T1000 (cell line): ENCODE results near the gene RASA3.
"Not testable (repeated sequence)": the region's sequence is repeated elsewhere in the genome, so short reads cannot be mapped to it uniquely, and the experiment has no call there.

Source experiments
- DNase-seq: peaks from one replicate; lab custom pipeline; 2025; ENCODE audit warnings: mixed read lengths; lab: John Stamatoyannopoulos, UW

RASA3 gene

GRCh38 chr13:114100446-114101357 lies 31.7 kb downstream of the RASA3 start:
- no peak for DNase-seq

GRCh38 chr13:114099918-114100445 lies 32.4 kb downstream of the RASA3 start:
- no peak for DNase-seq

GRCh38 chr13:114099191-114099590 lies 33.2 kb downstream of the RASA3 start:
- DNase-seq, result peak; percentile 61

- DNase-seq, result not testable (repeated sequence)
Observed at GRCh38 chr13:114098689-114099056, 33.8 kb downstream of the RASA3 start.

DNA sequence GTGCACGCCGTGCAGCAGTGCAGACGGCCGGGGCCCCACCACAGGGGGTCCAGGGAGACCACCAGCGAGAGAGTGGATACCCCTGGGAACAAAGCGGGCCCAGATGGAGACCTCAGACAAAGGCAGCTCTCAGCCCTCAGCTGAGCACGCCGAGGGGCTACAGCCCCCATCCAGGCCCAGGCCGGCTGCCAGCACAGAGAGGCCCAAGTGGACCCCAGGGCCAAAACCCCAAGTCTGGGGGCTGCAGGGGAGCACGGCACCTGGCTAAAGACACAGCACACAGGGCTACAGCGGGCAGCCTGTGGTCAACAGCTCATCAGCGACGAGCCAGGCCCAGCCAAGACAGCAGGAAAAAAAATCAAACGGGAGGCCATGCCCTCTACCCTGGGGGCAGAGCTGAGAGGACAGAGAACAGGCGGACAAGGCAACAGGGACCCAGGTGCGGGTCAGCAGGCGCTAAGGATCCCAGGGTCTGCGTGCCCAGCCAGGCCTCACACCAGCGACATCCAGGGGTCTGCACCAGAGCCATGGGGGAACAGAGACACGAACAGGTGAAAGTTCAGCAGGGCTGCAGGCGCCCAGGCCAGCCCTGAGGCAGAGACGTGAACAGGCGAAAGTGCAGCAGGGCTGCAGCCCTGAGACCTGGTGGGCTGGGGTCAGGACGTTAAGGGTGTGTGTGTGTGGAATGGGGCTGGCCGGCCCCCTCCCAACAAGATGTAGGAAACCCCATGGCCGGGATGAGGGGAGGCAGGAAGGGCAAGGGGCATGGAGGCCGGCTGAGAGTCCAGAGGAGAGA lies 34.3 kb downstream of the RASA3 start:
- DNase-seq, result no peak

- DNase-seq, result no peak
Observed at GRCh38 chr13:114097212-114097892, 35.1 kb downstream of the RASA3 start.

DNA sequence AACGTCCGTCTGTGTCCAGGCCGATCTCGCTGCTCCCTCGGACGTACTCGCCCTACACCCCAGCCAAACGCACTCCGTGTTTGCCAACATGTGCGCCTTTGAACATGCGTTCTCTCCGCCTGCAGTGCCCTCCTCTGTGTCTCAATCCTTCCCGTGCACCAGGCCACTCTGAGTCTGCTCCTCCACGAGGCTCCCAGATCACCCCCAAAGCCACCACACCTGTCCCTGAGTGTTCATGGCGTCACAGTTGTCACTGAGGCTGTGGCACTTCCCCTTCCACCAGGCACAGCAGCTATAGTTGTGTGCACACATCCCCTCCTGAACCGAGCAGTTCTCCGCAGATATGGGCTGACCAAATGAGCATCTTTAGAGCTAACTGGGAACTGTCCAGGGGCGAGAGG lies 35.6 kb downstream of the RASA3 start:
- no peak for DNase-seq

- DNase-seq, result no peak
Observed at GRCh38 chr13:114096031-114096485, 36.4 kb downstream of the RASA3 start.

DNA sequence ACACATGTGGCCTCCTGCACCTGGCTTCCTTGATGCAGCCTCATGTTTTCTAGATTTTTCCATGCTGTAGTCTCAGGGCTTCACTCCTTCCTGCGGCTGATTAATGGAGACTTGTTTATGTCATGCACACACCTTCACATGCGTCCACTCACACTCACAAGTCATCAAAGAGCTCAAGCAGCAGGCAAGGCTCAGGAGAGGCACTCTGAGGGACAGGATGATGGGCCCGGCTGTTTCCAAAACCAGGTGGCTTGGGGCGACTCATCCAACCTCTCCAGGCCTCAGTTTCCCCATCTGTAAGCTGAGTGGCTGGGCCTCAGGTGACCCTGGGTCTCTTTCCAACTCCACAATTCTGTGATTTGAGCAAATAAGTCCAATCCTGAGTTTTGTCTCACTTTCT lies 36.9 kb downstream of the RASA3 start:
- no peak for DNase-seq

- no peak for DNase-seq
Observed at GRCh38 chr13:114093118-114093517, 39.3 kb downstream of the RASA3 start.

GRCh38 chr13:114092468-114092867 lies 40.0 kb downstream of the RASA3 start:
- DNase-seq, result no peak

DNA sequence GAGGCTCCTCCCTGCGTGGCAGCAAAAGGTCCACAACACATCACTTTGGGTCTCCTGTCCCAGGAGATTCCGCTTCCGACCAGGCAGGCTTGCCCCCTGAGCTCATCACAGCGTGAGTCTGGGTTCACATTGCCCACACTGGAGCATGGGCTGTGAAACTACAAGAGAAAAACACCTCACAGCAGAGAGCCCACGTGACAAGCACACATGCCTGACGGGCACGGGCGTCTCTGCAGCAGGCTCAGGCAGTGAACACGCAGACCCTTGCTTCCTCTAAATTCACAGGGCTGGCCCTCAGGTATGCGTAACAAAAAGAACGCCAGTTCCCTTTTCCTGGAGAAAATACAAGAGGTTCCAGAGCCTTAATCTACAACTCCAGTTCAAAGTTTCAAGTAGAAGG lies 41.9 kb downstream of the RASA3 start:
- DNase-seq, result no peak

GRCh38 chr13:114089751-114090400 lies 42.5 kb downstream of the RASA3 start:
- no peak for DNase-seq

- DNase-seq, result no peak
Observed at GRCh38 chr13:114089341-114089740, 43.1 kb downstream of the RASA3 start.

GRCh38 chr13:114088863-114089262 lies 43.6 kb downstream of the RASA3 start:
- DNase-seq, result no peak

- no peak for DNase-seq
Observed at GRCh38 chr13:114088234-114088633, 44.2 kb downstream of the RASA3 start.

DNA sequence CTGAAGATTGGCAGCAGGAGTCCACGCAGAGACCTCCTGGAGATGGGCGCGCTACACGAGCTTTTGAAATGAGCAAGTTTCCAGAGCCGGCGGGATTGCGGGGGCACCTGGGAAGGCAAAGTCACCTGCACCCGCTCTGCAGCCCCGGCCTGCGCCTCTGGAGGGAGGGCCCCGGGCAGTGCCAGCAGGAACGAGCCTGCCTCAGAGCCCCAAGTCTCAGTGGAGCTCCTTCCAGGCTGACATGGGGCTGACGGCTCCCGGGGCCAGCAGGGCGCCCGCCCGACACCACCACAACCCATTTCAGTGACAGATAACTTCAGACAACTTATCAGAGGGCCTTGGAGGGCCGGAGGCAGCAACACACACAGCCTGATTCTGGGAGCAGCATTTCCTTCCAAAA lies 45.0 kb downstream of the RASA3 start:
- no peak for DNase-seq

GRCh38 chr13:114082849-114083645 lies 49.4 kb downstream of the RASA3 start:
- no peak for DNase-seq

- no peak for DNase-seq
Observed at GRCh38 chr13:114081761-114082681, 50.4 kb downstream of the RASA3 start.
